Measurements from ENCODE around the gene MEX3D. TPM values are rescaled to one million over a fixed set of nuclear protein-coding genes. Genes with fewer than 3 reads are reported as not detected.

Gene MEX3D
- total and polyA plus RNA-seq, 2 of the 4 experiments (the other 2 are of a cell fraction) = 9.1 to 9.6 TPM

DNA sequence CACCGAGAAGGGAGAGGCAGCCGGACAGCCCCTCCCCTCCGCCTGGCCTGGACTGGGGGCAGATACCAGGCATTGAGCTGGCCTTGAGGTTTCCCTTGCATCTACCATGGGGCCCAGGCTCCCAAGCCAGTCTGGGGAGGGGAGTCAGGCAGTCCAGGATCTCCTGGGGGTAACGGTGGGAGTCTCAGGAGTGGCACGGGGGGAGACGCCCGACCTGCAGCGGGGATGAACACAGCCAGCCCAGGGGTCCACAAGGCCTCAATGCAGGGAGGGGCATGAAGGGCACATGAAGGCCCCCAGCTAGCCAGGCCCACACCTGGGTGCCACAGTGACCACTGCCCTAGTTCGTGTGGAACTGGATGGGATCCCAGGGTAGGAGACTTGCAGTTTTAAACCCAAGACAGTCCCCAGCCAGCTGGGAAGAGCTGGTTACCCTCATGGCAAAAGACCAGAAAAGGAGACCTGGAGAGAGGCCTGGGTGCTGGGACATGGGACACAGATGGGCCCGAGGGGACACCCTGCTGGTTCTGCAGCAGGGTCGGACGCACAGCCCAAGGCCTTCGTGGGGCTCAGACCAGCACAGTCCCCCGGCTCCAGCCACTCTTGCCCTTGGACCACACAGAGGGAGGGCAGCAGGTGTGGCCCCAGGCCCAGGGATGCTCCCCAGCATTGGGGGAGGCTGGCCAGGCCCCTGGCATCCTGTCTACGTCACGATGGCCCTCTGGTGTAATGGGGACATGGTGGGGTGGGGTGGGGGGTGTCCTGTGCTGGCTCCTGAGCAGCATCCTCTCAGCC lies 41.8 kb upstream of the MEX3D start:
- Histone ChIP-seq H2AK9ac (replicated peaks; ENCODE audit: low read depth, low read length, poor library complexity) (peak overlapping the region; percentile 42), H2BK5ac (ENCODE audit: low read depth, low read length, poor library complexity, severe bottlenecking) (no peak overlapping the region), H2BK120ac (ENCODE audit: low read depth, low read length) (no peak overlapping the region), H3K4me2 (ENCODE audit: low read depth, low read length) (no peak overlapping the region), H3K4me3 (ENCODE audit: insufficient read depth, low read depth, low read length) (no peak overlapping the region), H3K9ac (ENCODE audit: low read depth, low read length) (no peak overlapping the region), H4K91ac (ENCODE audit: insufficient read depth, low read depth, low read length) (no peak overlapping the region), H3K4ac (ENCODE audit: low read depth, low read length) (no peak overlapping the region), H4K8ac (ENCODE audit: low read depth in 2 of 2, low read length in 2 of 2) (no peak overlapping the region), H3K27me3 (ENCODE audit: control insufficient read depth, insufficient read depth, low read length) (no peaks in the 10 kb centered on the region), H3K79me1 (ENCODE audit: low read depth in 1 of 2, low read length in 2 of 2) (peaks cover 0 to 9% of the 10 kb centered on the region in 2 experiments; a peak in 2 of 4 replicates), H3K27ac (ENCODE audit: insufficient read depth, low read length) (no peak overlapping the region), H4K20me1 (ENCODE audit: insufficient read depth, low read length) (peaks cover 7% of the 10 kb centered on the region), H2BK20ac (ENCODE audit: low read depth, low read length) (no peak overlapping the region), H3K56ac (ENCODE audit: extremely low read depth, insufficient read depth, low read length) (no peak overlapping the region), H3K9me3 (ENCODE audit: control insufficient read depth, insufficient read depth, low read length) (no peaks in the 10 kb centered on the region), H3K14ac (replicated peaks; ENCODE audit: low read depth, low read length) (no peak overlapping the region), H2BK15ac (ENCODE audit: low read depth, low read length) (no peak overlapping the region), H3K9me1 (ENCODE audit: insufficient read depth, low read length) (no peaks in the 10 kb centered on the region), H2AFZ (replicated peaks; ENCODE audit: low read length, poor library complexity) (no peak overlapping the region), H3K23ac (ENCODE audit: low read depth, low read length) (no peak overlapping the region), H3K36me3 (ENCODE audit: control insufficient read depth, insufficient read depth, low read length) (peaks cover 44% of the 10 kb centered on the region), H3K4me1 (ENCODE audit: control insufficient read depth, insufficient read depth, low read length) (0 out of 2 replicates have a peak, but pooled peaks cover 2% of the 10 kb centered on the region), H3K18ac (ENCODE audit: low read depth, low read length) (no peak overlapping the region), H4K5ac (ENCODE audit: low read depth, low read length) (no peak overlapping the region), H2AK5ac (ENCODE audit: low read depth, low read length) (no peak overlapping the region)
- in situ Hi-C loops (cut with MboI; ENCODE audit: low sequenced_read_pairs) (no loop called here), dilution Hi-C loops (cut with HindIII; ENCODE audit: low sequenced_read_pairs, unreplicated experiment) (no loop called here), intact Hi-C loops (cut with micrococcal nuclease) (loop anchor here (10.0 kb wide), 1 partner anchor 185 kb away; no protein-coding TSS in a partner anchor)
- 85% methylated on average over 8 of the region's 16 CpGs; no CpG with 5 or more reads in 1 of the 2 experiments for WGBS, 2 experiments (ENCODE audit: extremely low coverage in 2 of 2, insufficient read length in 1 of 2)
- DNase-seq (no peak), ATAC-seq (ENCODE audit: low read depth) (no peak)
- BruUV-seq (replicated peaks) = no TSS peak
- ChIA-PET POLR2A (ENCODE audit: unreplicated experiment) (no interaction called here), CTCF (no interaction called here)
- TF ChIP-seq POLR2A (IDR thresholded peaks at IDR 0.05; ENCODE audit: low read depth, low read length) (no peak), CHD1 (IDR thresholded peaks at IDR 0.05; ENCODE audit: low read depth, low read length) (no peak), MAFK (IDR thresholded peaks at IDR 0.05; ENCODE audit: low read depth, low read length) (no peak), MXI1 (IDR thresholded peaks at IDR 0.05; ENCODE audit: borderline replicate concordance, low read depth, low read length) (no peak), RFX5 (IDR thresholded peaks at IDR 0.05; ENCODE audit: low read depth, low read length) (no peak), CEBPB (IDR thresholded peaks at IDR 0.05; ENCODE audit: low read depth, low read length) (no peak)
- TF ChIP-seq, protein P1, sequence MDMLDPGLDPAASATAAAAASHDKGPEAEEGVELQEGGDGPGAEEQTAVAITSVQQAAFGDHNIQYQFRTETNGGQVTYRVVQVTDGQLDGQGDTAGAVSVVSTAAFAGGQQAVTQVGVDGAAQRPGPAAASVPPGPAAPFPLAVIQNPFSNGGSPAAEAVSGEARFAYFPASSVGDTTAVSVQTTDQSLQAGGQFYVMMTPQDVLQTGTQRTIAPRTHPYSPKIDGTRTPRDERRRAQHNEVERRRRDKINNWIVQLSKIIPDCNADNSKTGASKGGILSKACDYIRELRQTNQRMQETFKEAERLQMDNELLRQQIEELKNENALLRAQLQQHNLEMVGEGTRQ (IDR thresholded peaks at IDR 0.05; ENCODE audit: low read depth, low read length) = no peak

Measured in IMR-90 (cell line).